Endodermal cell (in vitro differentiated cells): Measurements from ENCODE around the gene BCKDHA. TPM values are rescaled to one million over a fixed set of nuclear protein-coding genes. Genes with fewer than 3 reads are reported as not detected.
A peak's percentile ranks its signal among the peaks of the same experiment; 100 is the strongest.

ENCODE experiments used
- DNase-seq: peaks from one replicate; pipeline ENCODE4 v3.0.0-alpha.2; 2017
- H3K27ac ChIP-seq: 2 replicates; pipeline ENCODE4 v1.5.1; 2013; ENCODE audit warnings: mild to moderate bottlenecking, low read depth, low read length, moderate library complexity
- H3K27me3 ChIP-seq: 2 replicates; pipeline ENCODE4 v1.6.1; 2013; ENCODE audit warnings: mild to moderate bottlenecking, low read length, moderate library complexity; ENCODE audit not compliant: insufficient read depth, control insufficient read depth, poor library complexity, severe bottlenecking
- H3K36me3 ChIP-seq: 2 replicates; pipeline ENCODE4 v1.7.0; 2013; ENCODE audit warnings: mild to moderate bottlenecking, low read length, moderate library complexity; ENCODE audit not compliant: control insufficient read depth, insufficient read depth
- H3K4me1 ChIP-seq: one replicate; pipeline ENCODE4 v1.7.0; 2013; ENCODE audit warnings: low read length; ENCODE audit not compliant: control insufficient read depth, insufficient read depth
- H3K4me3 ChIP-seq: 2 replicates; pipeline ENCODE4 v1.5.1; 2013; ENCODE audit warnings: mild to moderate bottlenecking, low read length, moderate library complexity
- H3K9ac ChIP-seq: 2 replicates; pipeline ENCODE4 v1.6.1; 2013; ENCODE audit warnings: mild to moderate bottlenecking, low read length, moderate library complexity; ENCODE audit not compliant: poor library complexity, severe bottlenecking; ENCODE audit errors: extremely low read depth
- H3K9me3 ChIP-seq: 2 replicates; pipeline ENCODE4 v1.6.1; 2013; ENCODE audit warnings: mild to moderate bottlenecking, low read length, moderate library complexity; ENCODE audit not compliant: control insufficient read depth
- H3K27ac Mint-ChIP-seq: 2 replicates; pipeline ENCODE4 v1.8.0; 2020; ENCODE audit warnings: mixed read lengths
- H3K27me3 Mint-ChIP-seq: 2 replicates; pipeline ENCODE4 v1.8.0; 2021; ENCODE audit warnings: mild to moderate bottlenecking, mixed read lengths; ENCODE audit not compliant: insufficient read depth
- H3K36me3 Mint-ChIP-seq: 2 replicates; pipeline ENCODE4 v1.8.0; 2020; ENCODE audit warnings: low read depth, mixed read lengths
- H3K4me1 Mint-ChIP-seq: 2 replicates; pipeline ENCODE4 v1.8.0; 2020; ENCODE audit warnings: mixed read lengths
- H3K4me3 Mint-ChIP-seq: 2 replicates; pipeline ENCODE4 v1.8.0; 2020; ENCODE audit warnings: mild to moderate bottlenecking, moderate library complexity, mixed read lengths
- H3K9me3 Mint-ChIP-seq: 2 replicates; pipeline ENCODE4 v1.8.0; 2020; ENCODE audit warnings: mild to moderate bottlenecking, mixed read lengths
- WGBS, 2 experiments: methylation state at CpG; one replicate each; pipeline versions ENCODE4 v1.1.5 to v1.1.7; 2013; ENCODE audit warnings: missing lambda C conversion rate in 2 of 2, mixed read lengths in 1 of 2; ENCODE audit not compliant: insufficient coverage in 1 of 2, insufficient read length in 1 of 2; 5-methylcytosine and 5-hydroxymethylcytosine counted together
- total RNA-seq, 2 donors: library from RNA; stranded (reverse); fragmentation: NEBNext Ultra II Directional in 1 of 2; extraction: Animal tissue kit (Norgen Biotek cat#: 25700) in 1 of 2; gene quantifications; 2 replicates in 1 of 2; 3 replicates in 1 of 2; pipeline ENCODE4 v1.2.1, GENCODE V29; 2021
- TF ChIP-seq, protein P1 (sequence below): fragments of 200-600 bp; sonication (generic); conservative IDR thresholded peaks from 2 replicates; pipeline ENCODE4 v1.5.0; 2021; ENCODE audit warnings: antibody characterized with exemption, mild to moderate bottlenecking

The BCKDHA gene
- total RNA-seq, 2 donors from 2014 or later, result 18.0 to 21.6 TPM

DNA sequence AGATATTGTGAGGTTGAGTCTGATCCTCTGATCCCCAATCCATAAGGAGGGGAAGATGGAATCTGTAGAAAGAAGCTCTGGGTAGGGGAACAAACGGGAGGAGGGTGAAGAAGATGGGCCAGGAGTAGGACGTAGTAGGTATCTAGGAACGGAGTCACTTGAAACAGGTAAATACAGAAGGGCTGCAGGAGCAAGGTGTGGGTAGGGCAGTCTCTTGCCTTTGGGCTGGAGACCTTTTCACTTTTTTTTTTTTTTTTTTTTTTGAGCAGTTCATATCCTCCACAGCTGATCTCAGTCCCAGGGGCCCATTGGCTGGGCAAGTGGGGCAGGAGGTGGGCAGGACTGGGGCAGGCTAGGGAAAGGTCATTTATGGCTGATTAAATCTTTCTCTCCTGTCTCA lies 1.5 kb downstream of the BCKDHA start:
- DNase-seq, result no peak
- H3K9me3 ChIP-seq, result no peaks in the 10 kb centered on the region
- H3K4me1 ChIP-seq, result peaks cover 2% of the 10 kb centered on the region
- H3K9me3 Mint-ChIP-seq, result no peaks in the 10 kb centered on the region
- peak overlapping the region; percentile 77 for H3K27ac Mint-ChIP-seq
- H3K36me3 Mint-ChIP-seq, result peaks cover 4% of the 10 kb centered on the region
- TF ChIP-seq, protein P1, sequence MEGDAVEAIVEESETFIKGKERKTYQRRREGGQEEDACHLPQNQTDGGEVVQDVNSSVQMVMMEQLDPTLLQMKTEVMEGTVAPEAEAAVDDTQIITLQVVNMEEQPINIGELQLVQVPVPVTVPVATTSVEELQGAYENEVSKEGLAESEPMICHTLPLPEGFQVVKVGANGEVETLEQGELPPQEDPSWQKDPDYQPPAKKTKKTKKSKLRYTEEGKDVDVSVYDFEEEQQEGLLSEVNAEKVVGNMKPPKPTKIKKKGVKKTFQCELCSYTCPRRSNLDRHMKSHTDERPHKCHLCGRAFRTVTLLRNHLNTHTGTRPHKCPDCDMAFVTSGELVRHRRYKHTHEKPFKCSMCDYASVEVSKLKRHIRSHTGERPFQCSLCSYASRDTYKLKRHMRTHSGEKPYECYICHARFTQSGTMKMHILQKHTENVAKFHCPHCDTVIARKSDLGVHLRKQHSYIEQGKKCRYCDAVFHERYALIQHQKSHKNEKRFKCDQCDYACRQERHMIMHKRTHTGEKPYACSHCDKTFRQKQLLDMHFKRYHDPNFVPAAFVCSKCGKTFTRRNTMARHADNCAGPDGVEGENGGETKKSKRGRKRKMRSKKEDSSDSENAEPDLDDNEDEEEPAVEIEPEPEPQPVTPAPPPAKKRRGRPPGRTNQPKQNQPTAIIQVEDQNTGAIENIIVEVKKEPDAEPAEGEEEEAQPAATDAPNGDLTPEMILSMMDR, result no peak
- H3K4me1 Mint-ChIP-seq, result peaks cover 11% of the 10 kb centered on the region
- peak overlapping the region; percentile 98 for H3K9ac ChIP-seq
- no peak overlapping the region for H3K27ac ChIP-seq
- no peaks in the 10 kb centered on the region for H3K36me3 ChIP-seq
- WGBS, 2 experiments, result 93 to 100% methylated on average over 3 of the region's 3 CpGs
- H3K4me3 Mint-ChIP-seq, result peak overlapping the region; percentile 97
- H3K27me3 Mint-ChIP-seq, result no peaks in the 10 kb centered on the region
- H3K4me3 ChIP-seq, result peak overlapping the region; percentile 98
- H3K27me3 ChIP-seq, result no peaks in the 10 kb centered on the region

DNA sequence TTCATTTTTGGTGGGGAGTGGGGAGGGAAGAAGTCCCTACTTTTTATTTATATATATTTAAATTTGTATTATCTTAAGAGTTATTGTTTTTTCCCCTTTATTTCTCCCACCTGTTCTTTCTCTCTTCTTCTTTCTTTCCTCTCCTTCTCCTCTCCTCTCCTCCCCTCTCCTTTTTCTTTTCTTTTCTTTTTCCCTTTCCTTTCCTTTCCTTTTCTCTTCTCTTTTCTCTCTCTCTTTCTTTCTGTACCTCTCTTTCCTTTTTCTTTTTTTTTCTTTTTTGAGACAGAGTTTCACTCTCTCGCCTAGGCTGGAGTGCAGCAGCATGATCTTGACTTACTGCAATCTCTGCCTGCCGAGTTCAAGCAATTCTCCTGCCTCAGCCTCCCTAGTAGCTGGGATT lies 1.9 kb downstream of the BCKDHA start:
- Histone ChIP-seq H3K9ac (no peak overlapping the region), H3K4me1 (peaks cover 2% of the 10 kb centered on the region), H3K27me3 (no peaks in the 10 kb centered on the region), H3K36me3 (no peaks in the 10 kb centered on the region), H3K9me3 (no peaks in the 10 kb centered on the region), H3K27ac (no peak overlapping the region), H3K4me3 (no peak overlapping the region)
- 96% methylated on average over 2 of the region's 2 CpGs for WGBS, 2 experiments
- peaks cover 4% of the 10 kb centered on the region for H3K36me3 Mint-ChIP-seq
- DNase-seq, result no peak
- no peak overlapping the region for H3K27ac Mint-ChIP-seq
- no peaks in the 10 kb centered on the region for H3K9me3 Mint-ChIP-seq
- TF ChIP-seq, protein P1, result no peak
- no peaks in the 10 kb centered on the region for H3K27me3 Mint-ChIP-seq
- H3K4me1 Mint-ChIP-seq, result peaks cover 11% of the 10 kb centered on the region
- H3K4me3 Mint-ChIP-seq, result no peak overlapping the region

DNA sequence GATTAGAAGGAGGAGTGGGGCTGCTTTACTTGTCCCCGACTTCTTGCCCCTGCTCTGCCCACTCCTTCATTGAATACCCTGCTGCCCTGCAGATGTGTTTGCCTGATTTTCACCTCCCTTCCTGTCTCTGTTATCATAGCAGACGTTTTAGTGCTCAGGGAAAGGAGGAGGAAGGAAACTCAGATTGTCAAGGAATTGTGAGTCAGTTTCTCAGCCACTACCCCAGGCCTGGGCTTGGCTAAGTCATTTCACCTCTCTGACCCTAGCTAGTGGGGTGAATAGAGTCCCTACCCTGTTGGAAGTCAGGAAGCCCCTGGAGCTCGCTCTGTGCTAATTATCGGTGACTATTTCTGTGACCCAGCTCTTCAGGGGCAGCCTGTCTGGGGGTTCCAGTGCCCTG lies 3.9 kb downstream of the BCKDHA start:
- Mint-ChIP-seq H3K9me3 (no peaks in the 10 kb centered on the region), H3K4me1 (peaks cover 8% of the 10 kb centered on the region), H3K27me3 (no peaks in the 10 kb centered on the region), H3K27ac (no peak overlapping the region), H3K36me3 (peaks cover 4% of the 10 kb centered on the region), H3K4me3 (no peak overlapping the region)
- H3K9me3 ChIP-seq, result no peaks in the 10 kb centered on the region
- TF ChIP-seq, protein P1, result no peak
- no peak overlapping the region for H3K27ac ChIP-seq
- no peak overlapping the region for H3K4me3 ChIP-seq
- no peaks in the 10 kb centered on the region for H3K27me3 ChIP-seq
- 95 to 97% methylated on average over 2 to 4 of the region's 4 CpGs for WGBS, 2 experiments
- H3K9ac ChIP-seq, result no peak overlapping the region
- DNase-seq, result no peak
- H3K4me1 ChIP-seq, result peaks cover 2% of the 10 kb centered on the region
- H3K36me3 ChIP-seq, result no peaks in the 10 kb centered on the region
